A549 (cell line): Measurements from ENCODE around the gene TBR1.

ENCODE experiments used
- CBX8 ChIP-seq: fragments of 200-600 bp; sonication (generic); IDR thresholded peaks from 2 replicates; pipeline ENCODE4 v1.6.1; 2016
- EP300 ChIP-seq, 2 experiments: fragments of >200 bp; sonication (Bioruptor Twin); formaldehyde crosslinking; IDR thresholded peaks; 2 replicates in 1 of 2; 3 replicates in 1 of 2; pipeline ENCODE4 v1.6.1; 2016 to 2017
- FOSL2 ChIP-seq, 2 experiments: fragments of 450-650 bp in 1 of 2; fragments of >200 bp in 1 of 2; sonication (Bioruptor Twin) in 1 of 2; formaldehyde crosslinking; IDR thresholded peaks; 2 replicates each; pipeline versions ENCODE4 v1.5.0 to v1.6.1; 2016 to 2020; ENCODE audit warnings: mild to moderate bottlenecking in 1 of 2, moderate library complexity in 1 of 2
- HDAC2 ChIP-seq: fragments of 200-600 bp; sonication (generic); IDR thresholded peaks from 2 replicates; pipeline ENCODE4 v1.6.1; 2016
- MAZ ChIP-seq: fragments of 150-350 bp; IDR thresholded peaks from 2 replicates; pipeline ENCODE4 v1.6.1; 2014; ENCODE audit warnings: antibody characterized with exemption, low read depth, low read length, borderline replicate concordance
- MYC ChIP-seq: IDR thresholded peaks from 2 replicates; pipeline ENCODE4 v1.6.1; 2012; ENCODE audit warnings: mild to moderate bottlenecking, inconsistent platforms, low read length, improper control_type of control experiment, borderline replicate concordance
- NFE2L2 ChIP-seq: fragments of 150-350 bp; conservative IDR thresholded peaks from 2 replicates; pipeline ENCODE4 v1.6.1; 2014; ENCODE audit warnings: low read length
- POLR2A ChIP-seq: IDR thresholded peaks from 2 replicates; pipeline ENCODE4 v1.6.1; 2012; ENCODE audit warnings: mild to moderate bottlenecking, low read length
- RAD21 ChIP-seq, 2 experiments: fragments of >200 bp in 1 of 2; sonication (Bioruptor Twin) in 1 of 2; formaldehyde crosslinking in 1 of 2; IDR thresholded peaks in 1 of 2; conservative IDR thresholded peaks in 1 of 2; 2 replicates in 1 of 2; 3 replicates in 1 of 2; pipeline ENCODE4 v1.6.1; 2012 to 2018; ENCODE audit warnings: inconsistent platforms in 1 of 2
- RCOR1 ChIP-seq: fragments of 150-350 bp; IDR thresholded peaks from 2 replicates; pipeline ENCODE4 v1.6.1; 2014; ENCODE audit warnings: antibody characterized with exemption, low read length, low read depth
- RNF2 ChIP-seq: fragments of 200-600 bp; sonication (generic); IDR thresholded peaks from 2 replicates; pipeline ENCODE4 v1.6.1; 2016; ENCODE audit warnings: low read depth, mild to moderate bottlenecking, antibody characterized with exemption, moderate library complexity, borderline replicate concordance
- TF ChIP-seq, protein P1 (sequence below): fragments of >200 bp; sonication (Bioruptor Twin); formaldehyde crosslinking; IDR thresholded peaks from 3 replicates; pipeline ENCODE4 v1.5.1; 2016
- TF ChIP-seq, protein P2 (sequence below): IDR thresholded peaks from 2 replicates; pipeline ENCODE4 v1.6.1; 2012

- TF ChIP-seq, protein P1, sequence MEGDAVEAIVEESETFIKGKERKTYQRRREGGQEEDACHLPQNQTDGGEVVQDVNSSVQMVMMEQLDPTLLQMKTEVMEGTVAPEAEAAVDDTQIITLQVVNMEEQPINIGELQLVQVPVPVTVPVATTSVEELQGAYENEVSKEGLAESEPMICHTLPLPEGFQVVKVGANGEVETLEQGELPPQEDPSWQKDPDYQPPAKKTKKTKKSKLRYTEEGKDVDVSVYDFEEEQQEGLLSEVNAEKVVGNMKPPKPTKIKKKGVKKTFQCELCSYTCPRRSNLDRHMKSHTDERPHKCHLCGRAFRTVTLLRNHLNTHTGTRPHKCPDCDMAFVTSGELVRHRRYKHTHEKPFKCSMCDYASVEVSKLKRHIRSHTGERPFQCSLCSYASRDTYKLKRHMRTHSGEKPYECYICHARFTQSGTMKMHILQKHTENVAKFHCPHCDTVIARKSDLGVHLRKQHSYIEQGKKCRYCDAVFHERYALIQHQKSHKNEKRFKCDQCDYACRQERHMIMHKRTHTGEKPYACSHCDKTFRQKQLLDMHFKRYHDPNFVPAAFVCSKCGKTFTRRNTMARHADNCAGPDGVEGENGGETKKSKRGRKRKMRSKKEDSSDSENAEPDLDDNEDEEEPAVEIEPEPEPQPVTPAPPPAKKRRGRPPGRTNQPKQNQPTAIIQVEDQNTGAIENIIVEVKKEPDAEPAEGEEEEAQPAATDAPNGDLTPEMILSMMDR: no peak
- no peak for TF ChIP-seq NFE2L2
- TF ChIP-seq POLR2A: no peak
- no peak for TF ChIP-seq EP300 (IDR thresholded peaks at IDR 0.05)
- TF ChIP-seq FOSL2 (IDR thresholded peaks at IDR 0.05): no peak
- TF ChIP-seq FOSL2 (CRISPR knock-in tag; IDR thresholded peaks at IDR 0.05): no peak
- no peak for TF ChIP-seq RAD21 (conservative IDR thresholded peaks at IDR 0.05 in 1 of 2, IDR thresholded peaks at IDR 0.05 in 1 of 2)
- no peak for TF ChIP-seq RNF2
- TF ChIP-seq MAZ: no peak
- no peak for TF ChIP-seq CBX8
- TF ChIP-seq, protein P2, sequence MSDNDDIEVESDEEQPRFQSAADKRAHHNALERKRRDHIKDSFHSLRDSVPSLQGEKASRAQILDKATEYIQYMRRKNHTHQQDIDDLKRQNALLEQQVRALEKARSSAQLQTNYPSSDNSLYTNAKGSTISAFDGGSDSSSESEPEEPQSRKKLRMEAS: no peak
- no peak for TF ChIP-seq MYC
- no peak for TF ChIP-seq RCOR1
- no peak for TF ChIP-seq HDAC2
These were observed 45.1 kb upstream of the TBR1 start for GRCh38 chr2:161370981-161371380.
